H1 (cell line): ENCODE measurements around the gene HECTD4. TPM values are rescaled to one million over a fixed set of nuclear protein-coding genes. Genes with fewer than 3 reads are reported as not detected.

ENCODE experiments used
- CTCF ChIA-PET: fragments of 300-600 bp; sonication (Branson Sonifier 250); formaldehyde crosslinking; loops from one replicate; lab custom pipeline; 2021; ENCODE audit not compliant: partially characterized antibody; lab: Charles Lee
- POLR2A ChIA-PET: fragments of 300-600 bp; sonication (Branson Sonifier 250); formaldehyde crosslinking; loops from one replicate; lab custom pipeline; 2021; ENCODE audit warnings: inconsistent platforms; ENCODE audit not compliant: partially characterized antibody; lab: Charles Lee
- DNase-seq, 2 experiments: peaks; one replicate each; pipeline versions ENCODE4 v3.0.0 to v3.0.0-alpha.2; 2010 to 2022; ENCODE audit warnings: low spot score in 2 of 2, low read depth in 1 of 2, mixed read lengths in 1 of 2
- FAIRE-seq: peaks from 2 replicates; lab custom pipeline; 2011; peaks lifted over from hg19 to GRCh38; lab: Jason Lieb, UNC
- H2AFZ ChIP-seq: 2 replicates; pipeline ENCODE4 v1.8.1; 2012; ENCODE audit warnings: low read length, inconsistent platforms
- H2AK5ac ChIP-seq: 2 replicates; pipeline ENCODE4 v1.6.1; 2013; ENCODE audit warnings: low read depth, low read length
- H2BK120ac ChIP-seq: replicated peaks from 2 replicates; pipeline ENCODE3; 2013; ENCODE audit warnings: low read depth, low read length, inconsistent platforms
- H2BK12ac ChIP-seq: 2 replicates; pipeline ENCODE4 v1.6.1; 2013; ENCODE audit warnings: low read depth, low read length
- H2BK15ac ChIP-seq: 2 replicates; pipeline ENCODE4 v1.6.1; 2013; ENCODE audit warnings: low read length
- H2BK20ac ChIP-seq: 2 replicates; pipeline ENCODE4 v1.6.1; 2013; ENCODE audit warnings: low read length
- H2BK5ac ChIP-seq: 2 replicates; pipeline ENCODE4 v1.6.1; 2013; ENCODE audit warnings: low read depth, low read length
- H3K14ac ChIP-seq: 2 replicates; pipeline ENCODE4 v1.6.1; 2013; ENCODE audit warnings: inconsistent platforms; ENCODE audit not compliant: insufficient read length
- H3K18ac ChIP-seq: 2 replicates; pipeline ENCODE4 v1.6.1; 2013; ENCODE audit warnings: low read length; ENCODE audit errors: extremely low read depth
- H3K23ac ChIP-seq: 2 replicates; pipeline ENCODE4 v1.6.1; 2013; ENCODE audit warnings: inconsistent platforms; ENCODE audit not compliant: insufficient read length
- H3K23me2 ChIP-seq: 2 replicates; pipeline ENCODE4 v1.6.1; 2013; ENCODE audit warnings: low read depth, low read length
- H3K27ac ChIP-seq: 2 replicates; pipeline ENCODE4 v1.6.1; 2011; ENCODE audit warnings: low read depth, low read length, inconsistent platforms
- H3K27me3 ChIP-seq, 4 experiments: replicated peaks in 1 of 4; 1 replicate in 1 of 4; 2 replicates in 3 of 4; pipeline versions ENCODE4 v1.6.1 to v1.8.1; 2011 to 2013; ENCODE audit warnings: low read length in 3 of 4, mild to moderate bottlenecking in 3 of 4, inconsistent platforms in 2 of 4, mixed read lengths in 2 of 4, moderate library complexity in 1 of 4; ENCODE audit not compliant: control insufficient read depth in 3 of 4, insufficient read depth in 3 of 4; ENCODE audit errors: extremely low read depth in 1 of 4
- H3K36me3 ChIP-seq, 4 experiments: 2 replicates each; pipeline versions ENCODE4 v1.6.1 to v1.8.1; 2011 to 2013; ENCODE audit warnings: mild to moderate bottlenecking in 4 of 4, low read length in 3 of 4, moderate library complexity in 2 of 4, control low read depth in 1 of 4, inconsistent platforms in 1 of 4; ENCODE audit not compliant: insufficient read depth in 4 of 4, control insufficient read depth in 2 of 4
- H3K4ac ChIP-seq: replicated peaks from 2 replicates; pipeline ENCODE3; 2013; ENCODE audit warnings: low read length, low read depth, mixed read lengths, inconsistent platforms; ENCODE audit not compliant: insufficient read length
- H3K4me1 ChIP-seq, 4 experiments: replicated peaks in 1 of 4; 1 replicate in 1 of 4; 2 replicates in 3 of 4; pipeline versions ENCODE4 v1.6.1 to v1.8.1; 2011 to 2013; ENCODE audit warnings: low read length in 3 of 4, inconsistent platforms in 2 of 4, mixed read lengths in 1 of 4; ENCODE audit not compliant: insufficient read depth in 4 of 4, control insufficient read depth in 3 of 4
- H3K4me2 ChIP-seq, 2 experiments: 2 replicates each; pipeline versions ENCODE4 v1.6.1 to v1.8.1; 2011 to 2013; ENCODE audit warnings: low read depth in 2 of 2, low read length in 2 of 2, control low read depth in 1 of 2, inconsistent platforms in 1 of 2, mild to moderate bottlenecking in 1 of 2; ENCODE audit not compliant: insufficient read depth in 1 of 2
- H3K4me3 ChIP-seq, 4 experiments: fragments of 200-600, 300-600 bp in 1 of 4; sonication (generic), shearing (Covaris generic), sonication (Bioruptor Twin) in 1 of 4; 2 replicates each; pipeline versions ENCODE4 v1.5.1 to v1.8.1; 2011 to 2016; ENCODE audit warnings: low read length in 4 of 4, low read depth in 3 of 4, control low read depth in 2 of 4, inconsistent platforms in 2 of 4, mild to moderate bottlenecking in 2 of 4, mixed read lengths in 1 of 4, moderate library complexity in 1 of 4; ENCODE audit not compliant: insufficient read depth in 2 of 4; ENCODE audit errors: extremely low read depth in 1 of 4
- H3K56ac ChIP-seq: replicated peaks from 2 replicates; pipeline ENCODE3; 2013; ENCODE audit warnings: low read depth, mild to moderate bottlenecking, mixed read lengths, low read length, inconsistent platforms; ENCODE audit not compliant: insufficient read length
- H3K79me1 ChIP-seq: 2 replicates; pipeline ENCODE4 v1.6.1; 2013; ENCODE audit warnings: low read depth, low read length, control low read depth
- H3K79me2 ChIP-seq, 2 experiments: 2 replicates each; pipeline versions ENCODE4 v1.6.1 to v1.8.1; 2012 to 2013; ENCODE audit warnings: low read length in 2 of 2, mild to moderate bottlenecking in 2 of 2, inconsistent platforms in 1 of 2; ENCODE audit not compliant: insufficient read depth in 2 of 2, control insufficient read depth in 1 of 2
- H3K9ac ChIP-seq, 4 experiments: replicated peaks in 1 of 4; 1 replicate in 1 of 4; 2 replicates in 3 of 4; pipeline versions ENCODE4 v1.6.1 to v1.8.1; 2011 to 2013; ENCODE audit warnings: low read depth in 3 of 4, low read length in 3 of 4, control low read depth in 2 of 4, mild to moderate bottlenecking in 2 of 4, moderate library complexity in 2 of 4, inconsistent platforms in 1 of 4; ENCODE audit errors: extremely low read depth in 1 of 4
- H3K9me3 ChIP-seq, 2 experiments: 2 replicates each; pipeline versions ENCODE4 v1.6.1 to v1.8.1; 2012 to 2013; ENCODE audit warnings: mild to moderate bottlenecking in 2 of 2, moderate library complexity in 2 of 2, control low read depth in 1 of 2, inconsistent platforms in 1 of 2, low read depth in 1 of 2, low read length in 1 of 2, mixed read lengths in 1 of 2; ENCODE audit not compliant: insufficient read depth in 2 of 2
- H4K20me1 ChIP-seq, 2 experiments: replicated peaks in 1 of 2; 2 replicates each; pipeline versions ENCODE3 to v1.8.1; 2011 to 2013; ENCODE audit warnings: inconsistent platforms in 2 of 2, low read length in 2 of 2, mild to moderate bottlenecking in 1 of 2; ENCODE audit not compliant: insufficient read depth in 2 of 2, control insufficient read depth in 1 of 2
- H4K5ac ChIP-seq: 2 replicates; pipeline ENCODE4 v1.6.1; 2013; ENCODE audit warnings: low read length, low read depth, mixed read lengths, inconsistent platforms; ENCODE audit not compliant: insufficient read length
- H4K8ac ChIP-seq: 2 replicates; pipeline ENCODE4 v1.8.0; 2013; ENCODE audit warnings: mild to moderate bottlenecking, moderate library complexity, low read length, inconsistent platforms; ENCODE audit not compliant: insufficient read depth; ENCODE audit errors: extremely low read depth
- H4K91ac ChIP-seq: replicated peaks from 2 replicates; pipeline ENCODE3; 2013; ENCODE audit warnings: low read length, mixed read lengths, inconsistent platforms; ENCODE audit not compliant: insufficient read length
- CTCF ChIP-seq, 3 experiments: IDR thresholded peaks; 1 replicate in 2 of 3; 2 replicates in 1 of 3; pipeline versions ENCODE4 v1.5.1 to v1.6.1; 2011; ENCODE audit warnings: low read length in 3 of 3, mild to moderate bottlenecking in 3 of 3, inconsistent platforms in 2 of 3, low read depth in 1 of 3, moderate library complexity in 1 of 3; ENCODE audit not compliant: insufficient read depth in 1 of 3; ENCODE audit errors: control extremely low read depth in 1 of 3
- E2F6 ChIP-seq: IDR thresholded peaks from 2 replicates; pipeline ENCODE4 v1.6.1; 2012; ENCODE audit warnings: inconsistent platforms
- KDM1A ChIP-seq: fragments of 200-600, 300-600 bp; sonication (generic); IDR thresholded peaks from 2 replicates; pipeline ENCODE4 v1.7.1; 2016; ENCODE audit warnings: mild to moderate bottlenecking, low read length, borderline replicate concordance
- KDM5A ChIP-seq: fragments of 200-600 bp; IDR thresholded peaks from 2 replicates; pipeline ENCODE4 v1.7.1; 2012; ENCODE audit warnings: mild to moderate bottlenecking, low read length, inconsistent platforms, mixed read lengths
- MAX ChIP-seq: IDR thresholded peaks from 2 replicates; pipeline ENCODE4 v1.6.1; 2012; ENCODE audit warnings: inconsistent platforms
- RXRA ChIP-seq: IDR thresholded peaks from 2 replicates; pipeline ENCODE4 v1.6.1; 2011; ENCODE audit warnings: low read depth, mild to moderate bottlenecking, low read length, moderate library complexity; ENCODE audit not compliant: insufficient read depth
- SUZ12 ChIP-seq: fragments of 200-600 bp; sonication (generic); IDR thresholded peaks from 2 replicates; pipeline ENCODE4 v1.6.1; 2012; ENCODE audit warnings: mild to moderate bottlenecking, inconsistent platforms, low read length, moderate library complexity, mixed read lengths
- TAF7 ChIP-seq: optimal IDR thresholded peaks from 2 replicates; pipeline ENCODE3; 2011; ENCODE audit warnings: low read depth, mild to moderate bottlenecking, inconsistent platforms, low read length, moderate library complexity, borderline replicate concordance
- YY1 ChIP-seq: IDR thresholded peaks from 2 replicates; pipeline ENCODE4 v1.6.1; 2011; ENCODE audit warnings: low read depth, mild to moderate bottlenecking, low read length
- WGBS, 2 experiments: shearing (Covaris generic) in 1 of 2; methylation state at CpG; one replicate each; pipeline versions ENCODE4 v1.1.6 to v1.1.7; 2013 to 2015; ENCODE audit warnings: low lambda C conversion rate in 2 of 2, mixed read lengths in 2 of 2, inconsistent platforms in 1 of 2, low coverage in 1 of 2, missing lambda C conversion rate in 1 of 2; ENCODE audit not compliant: insufficient replicate concordance in 2 of 2, insufficient coverage in 1 of 2, insufficient read length in 1 of 2; ENCODE audit errors: extremely low coverage in 1 of 2, missing lambda C conversion rate in 1 of 2; 5-methylcytosine and 5-hydroxymethylcytosine counted together
- polyA plus RNA-seq, 7 experiments: library from polyadenylated mRNA; depleted of rRNA in 3 of 7; stranded (reverse) in 5 of 7; unstranded in 2 of 7; fragments of >200 nt in 5 of 7; fragments of 200-250 nt in 2 of 7; gene quantifications; 1 replicate in 5 of 7; 2 replicates in 1 of 7; 4 replicates in 1 of 7; pipeline versions ENCODE4 v1.2.1 to v1.2.3, GENCODE V29; 2011 to 2013; ENCODE audit warnings: missing spikeins in 2 of 7, mixed read lengths in 2 of 7
- total RNA-seq: library from RNA; stranded (reverse); fragmentation: NEBNext Ultra II Directional; extraction: Animal tissue kit (Norgen Biotek cat#: 25700); gene quantifications from 2 replicates; pipeline ENCODE4 v1.2.1, GENCODE V29; 2021

The HECTD4 gene
- total and polyA plus RNA-seq, 2 of the 8 experiments (the other 6 are each of a cell fraction or from before 2014, with no cell fraction given) = 6.5 to 33.7 TPM

- Histone ChIP-seq H3K18ac (no peak overlapping the region), H2BK20ac (0 out of 2 replicates have a peak overlapping the region, but pooled peaks have one; percentile 34), H2AK5ac (no peak overlapping the region), H3K4me1 (no peaks in the 10 kb centered on the region), H2BK12ac (peak overlapping the region; percentile 68; the same call in 1 of the 2 replicates), H2AFZ (no peak overlapping the region), H4K5ac (no peak overlapping the region), H4K8ac (no peak overlapping the region), H2BK120ac (no peak overlapping the region), H3K23ac (no peak overlapping the region), H3K4ac (no peak overlapping the region), H3K27ac (no peak overlapping the region), H2BK15ac (no peak overlapping the region), H3K9ac (no peak overlapping the region; a peak in 1 of 7 replicates), H3K79me1 (peaks cover 3% of the 10 kb centered on the region; the same call in 1 of the 2 replicates), H3K23me2 (peaks cover 13% of the 10 kb centered on the region), H3K4me2 (no peak overlapping the region), H3K79me2 (no peaks in the 10 kb centered on the region), H3K14ac (peak overlapping the region; percentile 20), H2BK5ac (peak overlapping the region; percentile 85; the same call in 1 of the 2 replicates), H3K9me3 (peaks cover 0 to 5% of the 10 kb centered on the region in 2 experiments; a peak in 1 of 4 replicates)
- CTCF ChIA-PET = interaction anchor here (0.9 kb wide), 1 partner anchor 90 kb away, joined by 4 read pairs; no protein-coding TSS in a partner anchor
- 86% methylated on average over 3 of the region's 3 CpGs; no CpG with 5 or more reads in 1 of the 2 experiments for WGBS, 2 experiments
- FAIRE-seq = no peak
- POLR2A ChIA-PET = no interaction called here
- no peak for DNase-seq
- TF ChIP-seq E2F6 = no peak
- no peak for TF ChIP-seq KDM5A
- no peak for TF ChIP-seq KDM1A
- no peak for TF ChIP-seq MAX
- no peak for TF ChIP-seq TAF7
- no peak for TF ChIP-seq CTCF (IDR thresholded peaks at IDR 0.05; ENCODE audit: control extremely low read depth in 1 of 3, insufficient read depth in 1 of 3, low read depth in 1 of 3, low read length in 3 of 3)
- TF ChIP-seq YY1 = no peak
- no peak for TF ChIP-seq RXRA
- no peak for TF ChIP-seq SUZ12
- TF ChIP-seq, all 59 proteins: peak for 0
- Histone ChIP-seq H3K36me3 (peaks cover 5 to 17% (median 9%) of the 10 kb centered on the region in 4 experiments; a peak in 4 of 8 replicates), H4K20me1 (peaks cover 0 to 6% of the 10 kb centered on the region in 2 experiments), H3K27me3 (no peaks in the 10 kb centered on the region), H4K91ac (no peak overlapping the region), H3K56ac (peak overlapping the region; percentile 6), H3K4me3 (no peak overlapping the region)
Observed at GRCh38 chr12:112296183-112296582, 86.0 kb downstream of the HECTD4 start.
